H1 (cell line): ENCODE measurements around the gene TOP3A. TPM values are rescaled to one million over a fixed set of nuclear protein-coding genes. Genes with fewer than 3 reads are reported as not detected.

Experiments
- CHD7 ChIP-seq: fragments of 300-600 bp; sonication (generic); IDR thresholded peaks from 2 replicates; pipeline ENCODE4 v1.7.1; 2012; ENCODE audit warnings: low read length, moderate library complexity, mild to moderate bottlenecking, inconsistent platforms; ENCODE audit not compliant: insufficient replicate concordance
- E2F6 ChIP-seq: IDR thresholded peaks from 2 replicates; pipeline ENCODE4 v1.6.1; 2012; ENCODE audit warnings: inconsistent platforms
- EZH2 ChIP-seq: fragments of 200-600 bp; sonication (generic); IDR thresholded peaks from 2 replicates; pipeline ENCODE4 v1.7.1; 2012; ENCODE audit warnings: low read depth, mild to moderate bottlenecking, moderate library complexity, low read length, inconsistent platforms; ENCODE audit not compliant: severe bottlenecking
- PHF8 ChIP-seq: fragments of 200-600 bp; sonication (generic); conservative IDR thresholded peaks from 2 replicates; pipeline ENCODE4 v1.7.1; 2012; ENCODE audit warnings: low read depth, mild to moderate bottlenecking, inconsistent platforms, low read length, moderate library complexity
- SP2 ChIP-seq: IDR thresholded peaks from 2 replicates; pipeline ENCODE4 v1.6.1; 2012; ENCODE audit warnings: mild to moderate bottlenecking, low read length, inconsistent platforms
- polyA plus RNA-seq, 7 experiments: library from polyadenylated mRNA; depleted of rRNA in 3 of 7; stranded (reverse) in 5 of 7; unstranded in 2 of 7; fragments of >200 nt in 5 of 7; fragments of 200-250 nt in 2 of 7; gene quantifications; 1 replicate in 5 of 7; 2 replicates in 1 of 7; 4 replicates in 1 of 7; pipeline versions ENCODE4 v1.2.1 to v1.2.3, GENCODE V29; 2011 to 2013; ENCODE audit warnings: missing spikeins in 2 of 7, mixed read lengths in 2 of 7
- total RNA-seq: library from RNA; stranded (reverse); fragmentation: NEBNext Ultra II Directional; extraction: Animal tissue kit (Norgen Biotek cat#: 25700); gene quantifications from 2 replicates; pipeline ENCODE4 v1.2.1, GENCODE V29; 2021

The TOP3A gene
- total and polyA plus RNA-seq, 2 of the 8 experiments (the other 6 are each of a cell fraction or from before 2014, with no cell fraction given), result 23.4 to 54.3 TPM

DNA sequence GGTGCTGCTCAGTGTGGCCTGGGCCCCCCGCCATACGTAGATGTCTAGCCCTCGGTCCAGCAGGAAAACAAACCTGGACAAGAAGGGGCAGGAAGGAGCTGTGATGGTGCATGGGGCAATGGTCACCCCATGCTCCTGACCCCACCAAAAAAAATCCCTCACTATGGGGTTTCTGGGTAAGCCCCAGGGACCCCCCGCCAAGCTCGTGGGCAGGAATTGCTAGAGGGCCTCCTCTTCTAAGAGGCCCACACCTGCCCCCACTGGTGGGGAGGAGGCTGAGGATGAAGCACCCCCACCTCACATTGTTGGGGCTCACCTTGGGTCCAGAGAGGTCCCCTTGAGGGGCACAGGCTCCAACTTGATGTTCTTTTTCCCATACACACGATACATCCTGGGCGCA lies 66.0 kb downstream of the TOP3A start (continued):
- TF ChIP-seq CHD7, result no peak
- TF ChIP-seq E2F6, result no peak
- TF ChIP-seq PHF8, result no peak
- no peak for TF ChIP-seq SP2
- TF ChIP-seq EZH2, result no peak
